H1 (cell line): ENCODE results near the gene LYPD3. TPM values are rescaled to one million over a fixed set of nuclear protein-coding genes. Genes with fewer than 3 reads are reported as not detected.

Source experiments
- CHD7 ChIP-seq: fragments of 300-600 bp; sonication (generic); IDR thresholded peaks from 2 replicates; pipeline ENCODE4 v1.7.1; 2012; ENCODE audit warnings: low read length, moderate library complexity, mild to moderate bottlenecking, inconsistent platforms; ENCODE audit not compliant: insufficient replicate concordance
- KDM1A ChIP-seq: fragments of 200-600, 300-600 bp; sonication (generic); IDR thresholded peaks from 2 replicates; pipeline ENCODE4 v1.7.1; 2016; ENCODE audit warnings: mild to moderate bottlenecking, low read length, borderline replicate concordance
- polyA plus RNA-seq, 7 experiments: library from polyadenylated mRNA; depleted of rRNA in 3 of 7; stranded (reverse) in 5 of 7; unstranded in 2 of 7; fragments of >200 nt in 5 of 7; fragments of 200-250 nt in 2 of 7; gene quantifications; 1 replicate in 5 of 7; 2 replicates in 1 of 7; 4 replicates in 1 of 7; pipeline versions ENCODE4 v1.2.1 to v1.2.3, GENCODE V29; 2011 to 2013; ENCODE audit warnings: missing spikeins in 2 of 7, mixed read lengths in 2 of 7
- total RNA-seq: library from RNA; stranded (reverse); fragmentation: NEBNext Ultra II Directional; extraction: Animal tissue kit (Norgen Biotek cat#: 25700); gene quantifications from 2 replicates; pipeline ENCODE4 v1.2.1, GENCODE V29; 2021

The LYPD3 gene
- total and polyA plus RNA-seq, 2 of the 8 experiments (the other 6 are each of a cell fraction or from before 2014, with no cell fraction given) = 4.1 to 16.4 TPM

- TF ChIP-seq CHD7 = no peak
- no peak for TF ChIP-seq KDM1A
- TF ChIP-seq, all 59 proteins: peak for 0
Measured at GRCh38 chr19:43506629-43507028, 41.2 kb upstream of the LYPD3 start (continued).
